ENCODE results near the gene COG5. TPM values are rescaled to one million over a fixed set of nuclear protein-coding genes. Genes with fewer than 3 reads are reported as not detected.

The COG5 gene
- total RNA-seq, 4 donors from 2014 or later = 49.9 to 58.2 (median 54.5) TPM

GRCh38 chr7:107244613-107245012 lies 319.1 kb downstream of the COG5 start:
- TF ChIP-seq CTCF (IDR thresholded peaks at IDR 0.05; ENCODE audit: low read depth) = no peak

- TF ChIP-seq CTCF (IDR thresholded peaks at IDR 0.05; ENCODE audit: low read depth) = no peak
Observed at GRCh38 chr7:107242267-107242666, 321.5 kb downstream of the COG5 start.

GRCh38 chr7:107237451-107237850 lies 326.3 kb downstream of the COG5 start:
- TF ChIP-seq CTCF (IDR thresholded peaks at IDR 0.05; ENCODE audit: low read depth) = no peak

GRCh38 chr7:107236862-107237261 lies 326.9 kb downstream of the COG5 start:
- no peak for TF ChIP-seq CTCF (IDR thresholded peaks at IDR 0.05; ENCODE audit: low read depth)

GRCh38 chr7:107234436-107234835 lies 329.3 kb downstream of the COG5 start:
- TF ChIP-seq CTCF (IDR thresholded peaks at IDR 0.05; ENCODE audit: low read depth) = no peak

GRCh38 chr7:107233981-107234380 lies 329.7 kb downstream of the COG5 start:
- no peak for TF ChIP-seq CTCF (IDR thresholded peaks at IDR 0.05; ENCODE audit: low read depth)

GRCh38 chr7:107233174-107233573 lies 330.5 kb downstream of the COG5 start:
- no peak for TF ChIP-seq CTCF (IDR thresholded peaks at IDR 0.05; ENCODE audit: low read depth)
